Measurements from ENCODE around the gene SLITRK4. TPM values are rescaled to one million over a fixed set of nuclear protein-coding genes. Genes with fewer than 3 reads are reported as not detected.

SLITRK4 gene
- total and polyA plus RNA-seq, 2 donors from 2014 or later, result 2.8 to 6.0 TPM

DNA sequence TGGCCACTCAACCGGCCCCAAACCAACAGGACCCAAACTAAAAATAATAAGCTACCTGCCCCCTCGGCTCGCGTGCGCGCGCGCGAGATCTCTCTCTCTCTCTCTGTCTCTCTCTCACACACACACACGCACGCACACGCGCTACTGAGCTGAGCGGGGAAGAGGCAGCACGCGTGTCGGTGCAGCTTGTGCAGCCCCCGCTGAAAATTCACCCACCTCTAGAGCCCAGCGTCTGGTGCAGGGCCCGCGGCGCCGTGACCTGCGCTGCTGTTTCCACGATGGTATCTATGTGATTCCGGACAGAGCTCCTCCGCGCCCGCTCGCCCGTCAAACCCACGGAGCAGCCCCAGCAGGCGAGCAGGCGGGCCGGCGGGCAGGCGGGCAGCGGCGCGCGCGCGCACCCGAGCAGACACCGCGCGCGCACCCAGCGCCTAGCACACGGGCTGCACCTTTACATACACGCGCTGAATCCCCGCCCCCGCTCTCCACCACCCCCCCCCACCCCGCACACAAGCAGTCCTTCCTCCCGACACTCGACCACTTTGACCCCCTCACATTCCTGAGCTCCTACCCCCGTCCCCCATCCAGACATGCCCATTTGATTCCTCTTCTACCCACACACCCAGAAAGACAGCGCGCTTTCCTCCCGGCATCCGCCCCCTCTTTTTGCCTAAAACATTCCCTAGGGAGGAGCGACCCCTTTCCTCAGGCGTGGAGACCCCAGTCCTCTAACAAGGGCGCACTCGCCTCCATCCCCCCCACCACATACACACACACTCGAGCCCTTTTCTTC lies 1.0 kb downstream of the SLITRK4 start:
- Histone ChIP-seq H3K4me1 (ENCODE audit: control insufficient read depth in 2 of 3, insufficient read depth in 2 of 3, low read depth in 1 of 3, low read length in 3 of 3) (no peaks in the 10 kb centered on the region), H3K27me3 (ENCODE audit: control insufficient read depth, insufficient read depth, low read length) (peaks cover 2% of the 10 kb centered on the region), H3K9me3 (ENCODE audit: control insufficient read depth in 2 of 3, insufficient read depth in 1 of 3, low read length in 3 of 3) (no peaks in the 10 kb centered on the region), H3K9ac (ENCODE audit: low read length in 3 of 3) (no peak overlapping the region), H3K4me3 (ENCODE audit: low read length in 3 of 3) (peak overlapping the region in 2 of 3 donors; percentile 20 to 61), H3K36me3 (ENCODE audit: control insufficient read depth in 2 of 3, insufficient read depth in 3 of 3, low read length in 3 of 3) (no peaks in the 10 kb centered on the region), H3K27ac (ENCODE audit: low read depth in 2 of 2, low read length in 2 of 2) (no peak overlapping the region)
- DNase-seq (peak; percentile 45 to 65 (median 53)), FAIRE-seq (no peak)
- TF ChIP-seq, protein P1, sequence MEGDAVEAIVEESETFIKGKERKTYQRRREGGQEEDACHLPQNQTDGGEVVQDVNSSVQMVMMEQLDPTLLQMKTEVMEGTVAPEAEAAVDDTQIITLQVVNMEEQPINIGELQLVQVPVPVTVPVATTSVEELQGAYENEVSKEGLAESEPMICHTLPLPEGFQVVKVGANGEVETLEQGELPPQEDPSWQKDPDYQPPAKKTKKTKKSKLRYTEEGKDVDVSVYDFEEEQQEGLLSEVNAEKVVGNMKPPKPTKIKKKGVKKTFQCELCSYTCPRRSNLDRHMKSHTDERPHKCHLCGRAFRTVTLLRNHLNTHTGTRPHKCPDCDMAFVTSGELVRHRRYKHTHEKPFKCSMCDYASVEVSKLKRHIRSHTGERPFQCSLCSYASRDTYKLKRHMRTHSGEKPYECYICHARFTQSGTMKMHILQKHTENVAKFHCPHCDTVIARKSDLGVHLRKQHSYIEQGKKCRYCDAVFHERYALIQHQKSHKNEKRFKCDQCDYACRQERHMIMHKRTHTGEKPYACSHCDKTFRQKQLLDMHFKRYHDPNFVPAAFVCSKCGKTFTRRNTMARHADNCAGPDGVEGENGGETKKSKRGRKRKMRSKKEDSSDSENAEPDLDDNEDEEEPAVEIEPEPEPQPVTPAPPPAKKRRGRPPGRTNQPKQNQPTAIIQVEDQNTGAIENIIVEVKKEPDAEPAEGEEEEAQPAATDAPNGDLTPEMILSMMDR (IDR thresholded peaks at IDR 0.05; ENCODE audit: borderline replicate concordance, extremely low read depth, insufficient read depth), result no peak
- intact Hi-C loops (cut with DNase I), result no loop called here

DNA sequence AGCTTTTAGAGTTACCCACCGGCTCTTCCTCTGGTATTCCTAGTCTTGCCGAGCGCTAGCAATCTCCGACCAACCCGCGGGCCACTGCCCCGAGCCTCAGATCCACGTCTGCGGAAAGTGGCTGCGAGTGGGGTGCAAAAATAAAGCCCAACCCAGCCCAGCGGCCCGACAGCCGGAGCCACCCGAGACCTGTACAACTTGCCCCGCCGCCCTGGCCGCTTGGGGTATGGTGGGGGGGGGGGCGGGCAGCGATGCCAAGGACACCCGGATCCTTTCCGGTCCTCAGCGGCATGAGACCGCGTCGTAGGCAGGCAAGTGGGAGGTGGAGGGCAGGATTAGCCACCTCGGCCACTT lies 1.6 kb downstream of the SLITRK4 start:
- FAIRE-seq, result no peak

DNA sequence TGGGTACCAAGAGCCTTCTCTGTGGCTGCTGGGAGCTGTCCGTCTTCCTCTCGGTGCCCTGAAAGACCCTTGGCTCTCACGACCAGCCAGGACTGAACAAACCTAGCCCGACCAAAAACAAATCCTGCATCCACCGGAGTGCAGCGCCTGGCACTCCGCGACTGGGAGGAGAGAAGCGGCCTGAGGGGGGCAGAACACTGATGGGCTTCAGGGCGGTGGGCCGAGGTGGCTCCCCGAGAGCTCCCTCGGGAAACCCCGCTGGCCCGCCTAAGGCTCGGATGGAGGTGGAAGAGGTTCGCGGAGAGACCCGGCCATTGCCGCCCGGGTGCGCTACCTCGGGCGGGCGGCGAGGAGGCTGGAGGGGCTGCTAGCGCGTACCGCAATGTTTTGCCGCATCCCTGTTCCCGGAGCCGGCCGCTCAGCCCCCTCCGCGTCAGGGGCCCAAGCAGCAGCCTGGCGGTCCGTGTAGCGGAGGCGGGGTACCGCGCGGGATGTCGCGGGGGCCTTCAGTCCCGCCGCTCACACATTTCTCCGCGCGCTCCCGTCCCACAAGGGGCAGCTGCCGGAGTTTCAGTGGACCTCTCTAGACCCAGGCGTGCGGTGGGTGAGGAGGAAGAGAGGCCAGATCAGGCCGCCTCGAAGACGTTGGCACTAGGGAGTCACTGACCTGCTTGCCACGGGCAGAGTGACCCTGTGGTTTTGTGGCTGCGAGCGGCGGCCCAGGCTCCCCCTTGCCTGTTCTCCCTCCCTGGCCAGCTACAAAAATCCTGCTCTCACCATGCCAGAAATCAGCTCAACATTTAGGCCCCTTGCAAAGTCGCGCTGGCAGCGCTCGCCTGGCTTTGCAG lies 2.2 kb downstream of the SLITRK4 start:
- H3K4me3 ChIP-seq (ENCODE audit: low read length in 3 of 3), result peak overlapping the region in 2 of 3 donors; percentile 38 to 49
- intact Hi-C loops (cut with DNase I), result no loop called here
- no peaks in the 10 kb centered on the region for H3K4me1 ChIP-seq (ENCODE audit: control insufficient read depth in 2 of 3, insufficient read depth in 2 of 3, low read depth in 1 of 3, low read length in 3 of 3)
- H3K9me3 ChIP-seq (ENCODE audit: control insufficient read depth in 2 of 3, insufficient read depth in 1 of 3, low read length in 3 of 3), result no peaks in the 10 kb centered on the region
- H3K9ac ChIP-seq (ENCODE audit: low read length in 3 of 3), result peak overlapping the region in 1 of 3 donors; percentile 15
- H3K27me3 ChIP-seq (ENCODE audit: control insufficient read depth, insufficient read depth, low read length), result peaks cover 2% of the 10 kb centered on the region
- FAIRE-seq, result no peak
- no peak overlapping the region for H3K27ac ChIP-seq (ENCODE audit: low read depth in 2 of 2, low read length in 2 of 2)
- TF ChIP-seq, protein P1 (IDR thresholded peaks at IDR 0.05; ENCODE audit: borderline replicate concordance, extremely low read depth, insufficient read depth), result no peak
- H3K36me3 ChIP-seq (ENCODE audit: control insufficient read depth in 2 of 3, insufficient read depth in 3 of 3, low read length in 3 of 3), result no peaks in the 10 kb centered on the region
- DNase-seq, result peak; percentile 30 to 49 (median 40)

More for the DNA sequence above, 1.6 kb downstream of the SLITRK4 start:
- Histone ChIP-seq H3K27ac (ENCODE audit: low read depth in 2 of 2, low read length in 2 of 2) (no peak overlapping the region), H3K27me3 (ENCODE audit: control insufficient read depth, insufficient read depth, low read length) (peaks cover 2% of the 10 kb centered on the region), H3K36me3 (ENCODE audit: control insufficient read depth in 2 of 3, insufficient read depth in 3 of 3, low read length in 3 of 3) (no peaks in the 10 kb centered on the region), H3K4me1 (ENCODE audit: control insufficient read depth in 2 of 3, insufficient read depth in 2 of 3, low read depth in 1 of 3, low read length in 3 of 3) (no peaks in the 10 kb centered on the region), H3K4me3 (ENCODE audit: low read length in 3 of 3) (peak overlapping the region in 2 of 3 donors; percentile 38 to 57), H3K9me3 (ENCODE audit: control insufficient read depth in 2 of 3, insufficient read depth in 1 of 3, low read length in 3 of 3) (no peaks in the 10 kb centered on the region), H3K9ac (ENCODE audit: low read length in 3 of 3) (no peak overlapping the region)
- peak in 3 of 5 donors; percentile 12 to 64 (median 49) for DNase-seq
- intact Hi-C loops (cut with DNase I), result no loop called here
- TF ChIP-seq, protein P1 (IDR thresholded peaks at IDR 0.05; ENCODE audit: borderline replicate concordance, extremely low read depth, insufficient read depth), result no peak

Measured in kidney (tissue), 14 donors.